ENCODE data around the gene IPMK.

IPMK gene

DNA sequence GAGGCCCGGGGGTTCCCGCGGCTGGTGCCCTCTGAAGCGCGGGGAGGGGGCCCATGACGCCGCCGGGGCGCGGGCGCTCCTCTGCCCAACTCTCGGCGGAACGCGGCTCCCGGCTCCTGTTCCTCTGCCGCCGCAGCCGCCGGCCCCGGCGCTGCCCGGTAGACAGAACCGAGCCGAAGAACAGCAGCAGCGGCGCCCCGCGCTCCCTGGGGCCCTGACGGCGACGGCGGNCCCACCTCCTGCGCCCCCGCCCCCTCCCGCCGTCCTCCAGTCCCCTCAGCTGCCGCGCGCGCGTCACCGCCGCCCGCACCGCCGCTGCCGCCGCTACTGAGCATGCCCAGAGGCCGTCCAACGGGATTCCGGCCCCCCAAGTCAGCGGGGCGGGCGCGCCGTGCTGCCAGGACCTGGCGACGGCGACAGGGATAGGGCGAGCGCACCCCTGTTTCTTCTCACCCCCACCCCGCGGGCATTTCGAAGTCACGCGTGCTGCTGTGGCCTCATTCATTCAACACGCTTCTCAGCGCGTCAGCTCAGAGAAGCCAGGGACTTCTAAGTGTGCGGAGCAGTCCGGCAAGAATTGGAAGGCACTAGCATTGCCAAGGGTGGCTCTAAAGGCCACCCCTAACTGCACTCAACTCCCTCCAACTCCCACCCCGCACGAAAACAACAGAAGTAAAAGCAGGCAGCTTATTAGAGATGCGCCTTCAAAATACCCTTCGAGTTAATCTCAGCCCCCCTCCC is at the start of gene IPMK:
Gene IPMK, minus strand, starts transcription at position 182 of the 741 bp plus-strand sequence. CDS start 283 bp downstream, outside the sequence.
- peak; percentile 40 to 85 for DNase-seq

GRCh38 chr10:58316874-58317273 is 49.2 kb upstream of the IPMK start:
- DNase-seq: no peak

DNA sequence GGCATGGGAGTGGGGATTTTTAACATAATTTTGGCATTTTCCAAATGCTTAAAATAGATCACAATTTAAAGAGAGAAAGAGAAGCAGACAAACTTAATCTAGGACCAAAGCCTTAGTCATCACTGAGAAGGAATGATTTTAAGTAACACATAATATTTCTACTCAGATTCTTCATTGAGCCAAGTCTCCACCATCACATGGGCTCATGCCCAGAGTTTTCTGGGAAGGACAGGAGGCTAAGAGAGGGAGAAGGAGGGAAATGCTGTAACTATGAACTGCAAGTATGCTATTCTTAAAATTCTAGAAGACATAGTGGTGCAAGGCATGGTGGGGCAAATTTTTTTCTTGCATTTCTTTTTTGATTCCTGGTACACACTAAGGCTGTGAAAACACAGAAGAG is 43.3 kb upstream of the IPMK start:
- no peak for DNase-seq

- no peak for DNase-seq
Observed at GRCh38 chr10:58307676-58308075, 40.0 kb upstream of the IPMK start.

- DNase-seq: no peak
Observed at GRCh38 chr10:58305821-58306220, 38.1 kb upstream of the IPMK start.

- DNase-seq: no peak
Observed at GRCh38 chr10:58304099-58304633, 36.5 kb upstream of the IPMK start.

- DNase-seq: no peak
Observed at GRCh38 chr10:58302254-58302653, 34.6 kb upstream of the IPMK start.

- no peak for DNase-seq
Observed at GRCh38 chr10:58300676-58301075, 33.0 kb upstream of the IPMK start.

DNA sequence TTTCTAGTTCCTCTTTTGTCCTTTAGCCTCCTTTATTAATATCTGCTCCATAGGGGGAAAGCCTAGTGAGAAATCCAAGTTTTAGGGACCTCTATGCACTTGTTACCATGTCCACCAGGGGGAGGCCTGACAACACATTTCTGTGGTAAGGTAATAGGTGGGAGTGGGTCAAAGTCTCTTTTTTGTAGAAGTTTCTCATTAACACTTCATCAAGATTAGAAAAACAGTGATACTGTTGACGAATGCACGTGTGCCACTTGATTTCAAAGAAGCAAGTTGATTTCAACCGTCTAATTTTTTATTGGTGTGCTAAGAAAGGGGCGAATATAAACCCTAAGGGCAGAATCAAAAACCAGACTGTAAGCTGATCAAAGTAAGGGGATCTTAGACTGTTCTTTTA is 31.9 kb upstream of the IPMK start:
- DNase-seq: peak in 1 of 2 experiments; percentile 44

DNA sequence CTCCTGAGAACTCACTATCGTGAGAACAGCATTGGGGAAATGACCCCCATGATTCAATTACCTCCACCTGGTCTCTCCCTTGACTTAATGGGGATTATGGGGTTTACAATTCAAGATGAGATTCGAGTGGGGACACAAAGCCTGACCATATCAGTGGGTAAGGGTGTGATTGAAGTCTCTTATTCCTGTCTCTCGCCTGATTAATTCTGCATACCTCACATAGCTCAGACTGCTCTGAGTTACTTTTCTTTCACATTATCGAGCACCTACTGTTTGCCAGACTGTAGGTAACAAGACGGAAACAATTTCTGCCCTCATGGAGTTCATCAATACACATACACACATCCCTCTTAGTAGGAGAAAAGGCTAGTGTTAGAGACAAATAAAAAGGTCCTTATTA is 26.3 kb upstream of the IPMK start:
- DNase-seq: no peak

DNA sequence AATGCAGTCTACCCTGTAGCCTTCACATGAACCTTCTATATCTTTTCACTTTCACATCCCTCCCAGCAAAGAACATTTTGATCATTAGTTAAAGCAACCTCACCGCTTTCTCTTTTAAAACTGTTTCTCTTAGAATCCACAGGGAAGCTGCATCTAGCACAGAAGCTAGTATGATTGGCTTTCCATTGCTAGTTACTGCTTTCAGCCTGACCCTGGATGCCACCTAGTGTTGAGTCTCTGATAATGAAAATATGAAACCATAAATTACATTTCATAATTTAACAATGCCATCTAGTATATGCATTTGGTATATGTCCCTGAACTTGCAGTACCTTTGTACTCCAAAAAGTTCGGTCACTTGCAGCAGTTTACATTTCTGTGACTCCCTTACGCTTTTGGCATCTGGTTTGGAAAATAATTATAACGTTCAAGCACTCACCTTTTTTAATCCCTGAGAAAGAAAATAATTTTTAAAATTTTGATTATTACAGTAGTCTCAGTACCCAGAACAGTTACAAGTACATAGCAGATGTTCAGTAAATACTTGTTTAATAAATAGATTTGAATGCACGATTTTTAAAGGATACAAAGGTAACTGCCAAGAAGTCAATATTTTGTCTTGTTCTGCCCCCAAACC is 24.0 kb upstream of the IPMK start:
- peak in 1 of 2 experiments; percentile 73 for DNase-seq

DNA sequence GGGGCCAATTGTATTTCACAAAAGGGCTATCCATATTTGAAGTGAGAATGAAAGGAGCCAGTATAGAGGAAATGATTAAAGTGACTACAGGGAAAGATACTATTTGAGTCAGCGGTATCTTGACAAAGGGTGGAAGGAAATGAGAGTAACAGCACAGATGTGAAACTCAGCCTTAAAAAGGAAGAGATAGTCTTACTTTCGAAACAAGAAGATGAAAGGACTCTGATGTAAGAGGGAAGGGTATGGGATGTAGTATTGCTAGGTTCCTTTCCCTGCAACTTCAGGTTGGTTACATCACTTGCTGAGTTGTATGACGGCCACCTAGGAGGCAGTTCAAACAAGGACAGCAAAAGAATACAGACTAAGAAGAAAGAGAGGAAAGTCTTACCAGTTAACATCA is 14.9 kb upstream of the IPMK start:
- DNase-seq: peak in 1 of 2 experiments; percentile 12

DNA sequence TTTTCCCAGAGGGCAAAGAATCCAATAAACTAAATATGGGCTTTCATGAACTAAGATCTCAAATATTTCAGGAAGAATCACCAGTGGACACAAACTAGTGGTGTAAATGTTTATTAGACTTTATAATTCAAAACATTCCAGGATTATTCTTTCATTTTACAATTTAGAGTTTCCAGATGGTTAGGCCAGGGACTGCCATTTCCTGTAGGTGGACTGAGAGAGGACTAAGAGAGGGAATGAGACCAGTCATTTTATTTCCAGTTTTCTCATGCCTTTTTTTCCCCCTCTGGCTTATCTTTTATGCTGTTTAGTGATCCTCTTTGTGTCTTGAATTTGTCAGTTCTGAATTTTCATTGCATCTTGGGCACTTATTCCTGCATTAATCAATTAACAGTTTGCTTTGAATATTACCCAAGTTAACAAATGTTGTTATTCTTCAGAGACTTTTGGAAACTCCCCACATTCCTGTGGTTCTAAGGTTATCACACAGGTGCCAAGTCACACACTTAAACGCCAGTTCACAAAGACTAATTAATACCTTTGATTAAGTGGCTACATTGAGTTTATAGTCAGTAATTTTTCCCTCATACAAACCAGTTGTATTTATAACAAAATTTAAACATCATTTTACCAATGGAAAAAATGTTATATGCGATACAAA is 13.5 kb upstream of the IPMK start:
- peak in 1 of 2 experiments; percentile 33 for DNase-seq

- peak in 1 of 2 experiments; percentile 18 for DNase-seq
Observed at GRCh38 chr10:58280477-58280876, 12.8 kb upstream of the IPMK start.

DNA sequence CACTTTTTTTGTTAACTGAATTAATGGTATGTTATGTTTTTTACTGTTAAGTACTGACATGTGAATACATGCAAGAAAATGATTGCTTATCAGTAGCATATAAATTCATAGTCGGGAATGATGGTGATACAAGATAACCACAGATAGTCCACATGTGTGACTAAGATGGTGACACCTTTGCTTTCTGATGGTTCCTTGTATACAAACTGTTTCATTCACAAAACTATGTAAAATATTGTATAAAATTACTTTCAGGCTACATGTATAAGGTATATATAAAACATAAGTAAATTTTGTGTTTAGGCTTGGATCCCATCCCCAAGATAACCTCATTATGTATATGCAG is 11.2 kb upstream of the IPMK start:
- no peak for DNase-seq

DNA sequence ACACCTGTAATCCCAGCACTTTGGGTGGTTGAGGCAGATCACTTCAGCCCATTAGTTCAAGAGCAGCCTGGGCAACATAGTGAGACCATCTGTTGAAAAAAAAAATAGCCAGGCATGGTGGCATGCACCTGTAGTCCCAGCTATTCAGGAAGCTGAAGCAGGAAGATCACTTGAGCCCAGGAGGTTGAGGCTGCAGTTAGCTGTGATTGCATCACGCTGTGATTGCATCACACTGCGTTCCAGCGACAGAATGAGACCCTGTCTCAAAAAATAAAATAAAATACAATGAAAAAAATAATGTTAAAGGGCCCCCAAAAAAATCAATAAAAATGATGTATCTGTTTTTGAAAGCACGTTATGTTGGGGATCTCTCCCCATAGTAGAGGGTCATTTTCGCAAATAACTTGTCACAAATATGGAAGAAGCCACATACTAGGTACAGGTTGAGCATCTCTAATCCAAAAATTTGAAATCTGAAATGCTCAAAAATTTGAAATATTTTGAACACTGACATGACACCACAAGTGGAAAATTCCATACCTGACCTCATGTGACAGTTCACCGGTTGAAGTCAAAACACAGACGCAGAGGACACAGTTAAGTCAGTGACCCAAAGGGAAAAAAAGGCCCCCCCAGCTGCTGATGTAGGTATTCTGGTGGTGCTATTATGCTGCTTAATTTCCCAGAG is 10.7 kb upstream of the IPMK start:
- no peak for DNase-seq

GRCh38 chr10:58275908-58276307 is 8.2 kb upstream of the IPMK start:
- DNase-seq: no peak

DNA sequence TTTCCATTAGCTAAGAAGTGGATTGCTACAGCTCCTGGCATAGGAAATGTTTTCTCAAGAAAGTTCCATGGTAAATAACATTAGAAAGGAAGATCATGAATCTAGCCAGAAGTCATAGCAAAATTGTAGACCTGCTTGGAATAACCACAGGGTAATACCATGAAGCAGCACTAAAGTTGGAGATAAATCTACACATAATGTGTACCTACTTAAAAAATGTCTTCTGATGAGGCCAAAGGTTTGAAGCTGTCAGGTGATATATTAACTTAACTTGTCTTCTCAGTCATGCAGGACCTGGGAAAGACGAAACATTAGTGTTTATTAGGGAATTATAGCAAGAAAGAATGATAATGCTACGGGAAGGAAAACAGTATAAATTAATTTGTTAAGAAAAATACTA is 7.6 kb upstream of the IPMK start:
- no peak for DNase-seq

DNA sequence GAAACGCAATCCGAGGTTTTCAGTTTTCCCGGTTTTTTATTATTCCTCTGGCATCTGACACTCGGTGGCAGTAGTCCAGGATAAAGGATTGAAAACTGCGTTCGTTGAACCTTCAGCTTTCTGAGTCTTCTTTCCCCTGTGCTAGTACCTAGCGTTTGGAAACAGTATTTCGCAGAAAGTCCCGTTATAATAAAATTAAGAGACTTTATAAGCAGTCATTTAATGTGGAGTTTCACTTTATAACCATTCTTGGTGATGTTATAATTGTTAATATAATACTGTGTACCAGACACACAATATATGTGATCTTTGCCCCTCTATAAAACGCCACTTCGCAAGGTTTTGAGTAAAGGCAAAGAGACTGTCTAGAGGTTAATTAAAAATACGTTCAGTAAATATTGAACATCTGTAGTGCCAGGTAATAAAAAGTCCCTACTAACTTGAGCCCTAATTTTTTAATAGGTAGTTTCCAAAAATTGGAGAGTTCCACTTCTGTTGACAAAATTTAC is 2.1 kb upstream of the IPMK start:
- DNase-seq: no peak

DNA sequence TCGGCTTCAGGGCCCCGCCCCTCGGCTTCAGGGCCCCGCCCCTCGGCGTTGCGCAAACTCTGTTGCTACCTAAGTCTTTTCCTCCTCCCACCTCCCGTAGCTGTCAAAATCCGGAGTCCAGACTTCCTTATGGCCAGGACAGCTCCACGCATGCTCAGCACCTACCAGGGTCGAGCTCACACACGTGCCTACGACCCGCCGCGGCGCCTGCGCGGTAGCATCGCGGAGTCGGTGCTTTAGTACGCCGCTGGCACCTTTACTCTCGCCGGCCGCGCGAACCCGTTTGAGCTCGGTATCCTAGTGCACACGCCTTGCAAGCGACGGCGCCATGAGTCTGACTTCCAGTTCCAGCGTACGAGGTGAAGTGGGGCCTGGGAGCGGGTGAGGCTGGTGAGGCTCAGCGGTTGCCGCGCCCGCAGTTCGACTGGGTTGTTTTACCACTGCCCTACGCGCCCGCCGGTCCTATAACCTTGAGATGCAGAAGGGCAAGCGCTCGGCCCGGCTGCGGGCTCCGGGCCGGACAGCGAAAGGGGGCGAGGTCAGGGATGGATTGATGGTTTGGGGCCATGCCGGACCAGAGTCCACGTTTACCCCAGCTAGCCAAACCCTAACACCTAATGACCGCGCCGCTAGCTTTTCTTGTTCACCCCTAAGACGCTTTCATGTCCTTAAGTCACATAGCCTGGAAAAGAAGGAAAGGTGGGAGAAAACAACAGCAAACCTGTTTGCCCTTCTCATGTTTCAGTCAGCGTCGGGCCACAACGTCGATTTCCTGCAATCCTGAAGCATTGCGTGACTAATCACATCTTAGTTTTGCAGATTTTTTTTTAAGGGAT is 1.5 kb upstream of the IPMK start, which contains the start of gene CISD1:
Gene CISD1, plus strand, starts transcription at position 217 of the 836 bp plus-strand sequence. Its CDS starts 112 bp downstream, at position 329.
- DNase-seq: peak; percentile 94

GRCh38 chr10:58268454-58268945 is 806 bp upstream of the IPMK start:
- peak in 1 of 2 experiments; percentile 83 for DNase-seq
